GM12878 (cell line): ENCODE data around the gene ATP5MK. TPM values are rescaled to one million over a fixed set of nuclear protein-coding genes. Genes with fewer than 3 reads are reported as not detected.
A peak's percentile ranks its signal among the peaks of the same experiment; 100 is the strongest.

Experiments
- ATAC-seq: fragments of 200-7000 bp; cut with Tn5 transposase; 3 replicates; pipeline ENCODE4 v1.9.1; 2020; ENCODE audit warnings: mild to moderate bottlenecking, moderate library complexity
- BruUV-seq: library from RNA; stranded (reverse); fragments of 400-500 nt; replicated peaks from 2 replicates; lab custom pipeline; 2021; lab: Mats Ljungman, UMichigan
- CTCF ChIA-PET: fragments of 300-600 bp; sonication (Branson Sonifier 250); formaldehyde crosslinking; extraction: SDS; loops from one replicate; lab custom pipeline; 2021; ENCODE audit warnings: inconsistent platforms; lab: Yijun Ruan, JAX
- POLR2A ChIA-PET: fragments of 350-600 bp; formaldehyde crosslinking; extraction: SDS; loops from one replicate; lab custom pipeline; 2021; ENCODE audit warnings: inconsistent platforms; lab: Charles Lee
- RAD21 ChIA-PET: fragments of 300-600 bp; sonication (Branson Sonifier 250); formaldehyde crosslinking; loops from one replicate; lab custom pipeline; 2023; ENCODE audit warnings: antibody characterized with exemption; ENCODE audit not compliant: unreplicated experiment; lab: Charles Lee
- SMC1A ChIA-PET: fragments of 300-600 bp; sonication (Branson Sonifier 250); formaldehyde crosslinking; loops from one replicate; lab custom pipeline; 2023; ENCODE audit not compliant: unreplicated experiment, uncharacterized antibody; lab: Charles Lee
- DNase-seq: peaks from one replicate; pipeline ENCODE4 v3.0.0-alpha.2; 2011; ENCODE audit warnings: low read depth, low spot score
- FAIRE-seq: peaks from 3 replicates; lab custom pipeline; 2011; peaks lifted over from hg19 to GRCh38; lab: Jason Lieb, UNC
- H2AFZ ChIP-seq: 2 replicates; pipeline ENCODE4 v1.6.0; 2011; ENCODE audit warnings: low read depth, low read length, control low read depth; ENCODE audit not compliant: control insufficient read depth
- H3K27ac ChIP-seq: 2 replicates; pipeline ENCODE4 v1.5.1; 2011; ENCODE audit warnings: control low read depth; ENCODE audit not compliant: control insufficient read depth, insufficient read depth
- H3K27me3 ChIP-seq, 2 experiments: replicated peaks in 1 of 2; 2 replicates each; pipeline versions ENCODE4 v1.6.0 to v1.6.1; 2011; ENCODE audit warnings: low read length in 1 of 2; ENCODE audit not compliant: control insufficient read depth in 2 of 2, insufficient read depth in 2 of 2
- H3K36me3 ChIP-seq, 2 experiments: 2 replicates each; pipeline ENCODE4 v1.5.1; 2011; ENCODE audit warnings: low read length in 1 of 2; ENCODE audit not compliant: control insufficient read depth in 2 of 2, insufficient read depth in 2 of 2
- H3K4me1 ChIP-seq: 2 replicates; pipeline ENCODE4 v1.6.1; 2011; ENCODE audit warnings: mild to moderate bottlenecking, low read length, moderate library complexity, mixed read lengths; ENCODE audit not compliant: control insufficient read depth, insufficient read depth
- H3K4me2 ChIP-seq: 2 replicates; pipeline ENCODE4 v1.6.0; 2011; ENCODE audit warnings: control low read depth; ENCODE audit not compliant: control insufficient read depth, insufficient read depth
- H3K4me3 ChIP-seq: fragments of 200-600 bp; sonication (generic); 2 replicates; pipeline ENCODE4 v1.5.1; 2016
- H3K79me2 ChIP-seq: 2 replicates; pipeline ENCODE4 v1.6.0; 2011; ENCODE audit warnings: low read length; ENCODE audit not compliant: control insufficient read depth, insufficient read depth
- H3K9ac ChIP-seq: 2 replicates; pipeline ENCODE4 v1.8.0; 2011; ENCODE audit warnings: low read length, control low read depth, mixed read lengths; ENCODE audit not compliant: control insufficient read depth, insufficient read depth
- H3K9me3 ChIP-seq: replicated peaks from 3 replicates; pipeline ENCODE4 v1.5.1; 2011; ENCODE audit warnings: mild to moderate bottlenecking, low read length; ENCODE audit not compliant: control insufficient read depth, insufficient read depth
- H4K20me1 ChIP-seq: 2 replicates; pipeline ENCODE4 v1.6.0; 2011; ENCODE audit not compliant: control insufficient read depth, insufficient read depth
- EP300 ChIP-seq, 2 experiments: fragments of 150-350 bp in 1 of 2; IDR thresholded peaks; 2 replicates each; pipeline ENCODE4 v1.6.1; 2011 to 2012; ENCODE audit warnings: low read depth in 2 of 2, low read length in 2 of 2, borderline replicate concordance in 1 of 2, improper control_type of control experiment in 1 of 2, inconsistent platforms in 1 of 2; ENCODE audit not compliant: control insufficient read depth in 1 of 2
- GABPA ChIP-seq: IDR thresholded peaks from 2 replicates; pipeline ENCODE4 v1.6.1; 2014; ENCODE audit warnings: antibody characterized with exemption, low read depth, mild to moderate bottlenecking, inconsistent platforms
- IRF4 ChIP-seq: IDR thresholded peaks from 2 replicates; pipeline ENCODE4 v1.6.1; 2011; ENCODE audit warnings: low read depth, low read length
- MTA2 ChIP-seq: fragments of 450-650 bp; IDR thresholded peaks from 2 replicates; pipeline ENCODE4 v1.6.1; 2016; ENCODE audit warnings: low read depth, mild to moderate bottlenecking, moderate library complexity
- MYC ChIP-seq: IDR thresholded peaks from 2 replicates; pipeline ENCODE4 v1.6.1; 2011; ENCODE audit warnings: mild to moderate bottlenecking, low read length, moderate library complexity, inconsistent platforms; ENCODE audit not compliant: insufficient read depth, insufficient replicate concordance, insufficient read length, severe bottlenecking
- RAD21 ChIP-seq: IDR thresholded peaks from 2 replicates; pipeline ENCODE4 v1.6.1; 2011; ENCODE audit warnings: mild to moderate bottlenecking, low read depth, low read length, moderate library complexity; ENCODE audit not compliant: insufficient read depth
- RAD51 ChIP-seq: fragments of 450-650 bp; IDR thresholded peaks from 2 replicates; pipeline ENCODE4 v1.6.1; 2016; ENCODE audit warnings: moderate library complexity, mild to moderate bottlenecking, inconsistent platforms
- RUNX3 ChIP-seq: IDR thresholded peaks from 2 replicates; pipeline ENCODE4 v1.6.1; 2012; ENCODE audit warnings: low read length, inconsistent platforms
- SIX5 ChIP-seq: IDR thresholded peaks from 2 replicates; pipeline ENCODE4 v1.6.1; 2011; ENCODE audit warnings: mild to moderate bottlenecking, low read depth, low read length, moderate library complexity; ENCODE audit not compliant: severe bottlenecking
- TCF3 ChIP-seq: IDR thresholded peaks from 2 replicates; pipeline ENCODE4 v1.6.1; 2012; ENCODE audit warnings: low read depth, mild to moderate bottlenecking, low read length, borderline replicate concordance; ENCODE audit not compliant: insufficient read depth
- TCF7 ChIP-seq: IDR thresholded peaks from 2 replicates; pipeline ENCODE4 v1.6.1; 2014; ENCODE audit warnings: antibody characterized with exemption, borderline replicate concordance
- YY1 ChIP-seq: IDR thresholded peaks from 2 replicates; pipeline ENCODE4 v1.6.1; 2011; ENCODE audit warnings: low read depth, mild to moderate bottlenecking, low read length
- ZNF687 ChIP-seq: fragments of 450-650 bp; IDR thresholded peaks from 2 replicates; pipeline ENCODE4 v1.6.1; 2017; ENCODE audit warnings: mild to moderate bottlenecking, moderate library complexity
- WGBS: methylation state at CpG from one replicate; pipeline ENCODE4 v1.1.6; 2016; ENCODE audit warnings: low lambda C conversion rate; ENCODE audit not compliant: insufficient replicate concordance, insufficient coverage; ENCODE audit errors: missing lambda C conversion rate; 5-methylcytosine and 5-hydroxymethylcytosine counted together
- in situ Hi-C: fragments of 300-500 bp; cut with MboI; formaldehyde crosslinking; loops from 9 replicates; pipeline ENCODE4 v1.14.3; 2018; ENCODE audit warnings: mixed read lengths
- intact Hi-C: fragments of 100-400 bp; cut with micrococcal nuclease; formaldehyde crosslinking; loops from one replicate; pipeline ENCODE4 v1.14.2; 2022; ENCODE audit not compliant: unreplicated experiment
- polyA plus RNA-seq, 11 experiments: library from polyadenylated mRNA; depleted of rRNA in 4 of 11; unstranded in 6 of 11; stranded (reverse) in 5 of 11; fragments of >200 nt; fragmentation: Nextera tagmentation in 4 of 11; fragmentation: Illumina TruSeq in 1 of 11; extraction: Ambion mirVana in 4 of 11; extraction: Trizol in 1 of 11; gene quantifications; 1 replicate in 1 of 11; 2 replicates in 10 of 11; pipeline versions ENCODE4 v1.2.1 to v1.2.3, GENCODE V29; 2011 to 2016; ENCODE audit warnings: inconsistent platforms in 2 of 11, missing spikeins in 2 of 11, low read depth in 1 of 11
- total RNA-seq, 4 experiments: library from RNA; depleted of rRNA in 3 of 4; stranded (reverse); fragments of >200 nt in 3 of 4; fragmentation: Illumina TruSeq in 1 of 4; extraction: Trizol in 1 of 4; gene quantifications; 2 replicates each; pipeline versions ENCODE4 v1.2.1 to v1.2.3, GENCODE V29; 2013 to 2021
- TF ChIP-seq, protein P1 (sequence below): fragments of 450-650 bp; IDR thresholded peaks from 2 replicates; pipeline ENCODE4 v1.6.1; 2017; ENCODE audit warnings: mild to moderate bottlenecking, low read depth, inconsistent platforms; ENCODE audit not compliant: poor library complexity, severe bottlenecking

The ATP5MK gene
- total and polyA plus RNA-seq, 10 of the 15 experiments (the other 5 are each of a cell fraction or from before 2014, with no cell fraction given): 240 to 1,790 (median 626) TPM

GRCh38 chr10:103382769-103383168 is 13.5 kb downstream of the ATP5MK start:
- H3K9me3 ChIP-seq: no peaks in the 10 kb centered on the region
- no peak overlapping the region for H3K9ac ChIP-seq
- intact Hi-C loops (no loop called here), in situ Hi-C loops (no loop called here)
- ChIA-PET CTCF (interaction anchor here (0.7 kb wide), 1 partner anchor 1598 kb away, joined by 3 read pairs; no protein-coding TSS in a partner anchor), RAD21 (no interaction called here), SMC1A (no interaction called here), POLR2A (interaction anchor here (1.4 kb wide), 1 partner anchor 14 kb away, joined by 4 read pairs; the partner anchor contains the start of gene TAF5)
- no peak overlapping the region for H2AFZ ChIP-seq
- peak overlapping the region; percentile 22; the same call in 1 of the 2 replicates for H3K27ac ChIP-seq
- no peaks in the 10 kb centered on the region for H3K79me2 ChIP-seq
- no peaks in the 10 kb centered on the region for H4K20me1 ChIP-seq
- H3K4me1 ChIP-seq: no peaks in the 10 kb centered on the region
- no peak overlapping the region; the same call in 1 of the 2 replicates for H3K4me3 ChIP-seq
- BruUV-seq: no TSS peak
- peaks cover 0 to 6% of the 10 kb centered on the region in 2 experiments; a peak in 1 of 4 replicates for H3K36me3 ChIP-seq
- WGBS: 20% methylated on average over 5 of the region's 5 CpGs
- no peak overlapping the region for H3K4me2 ChIP-seq
- H3K27me3 ChIP-seq: no peaks in the 10 kb centered on the region
- DNase-seq: peak; percentile 54
- ATAC-seq: peak; percentile 99
- peak; percentile 13 for FAIRE-seq
- TF ChIP-seq GABPA (no peak), EP300 (IDR thresholded peaks at IDR 0.05; ENCODE audit: borderline replicate concordance in 1 of 2, control insufficient read depth in 1 of 2, low read depth in 2 of 2, low read length in 2 of 2) (no peak), MYC (no peak), TCF7 (no peak), RAD21 (no peak), IRF4 (0 out of 2 replicates have a peak, but pooled peaks have one; percentile 17), YY1 (no peak), MTA2 (peak; percentile 31; the same call in 1 of the 2 replicates), TCF3 (no peak), ZNF687 (peak; percentile 22; the same call in 1 of the 2 replicates), SIX5 (no peak), RUNX3 (peak; percentile 21; the same call in 1 of the 2 replicates), RAD51 (no peak)
- TF ChIP-seq, protein P1, sequence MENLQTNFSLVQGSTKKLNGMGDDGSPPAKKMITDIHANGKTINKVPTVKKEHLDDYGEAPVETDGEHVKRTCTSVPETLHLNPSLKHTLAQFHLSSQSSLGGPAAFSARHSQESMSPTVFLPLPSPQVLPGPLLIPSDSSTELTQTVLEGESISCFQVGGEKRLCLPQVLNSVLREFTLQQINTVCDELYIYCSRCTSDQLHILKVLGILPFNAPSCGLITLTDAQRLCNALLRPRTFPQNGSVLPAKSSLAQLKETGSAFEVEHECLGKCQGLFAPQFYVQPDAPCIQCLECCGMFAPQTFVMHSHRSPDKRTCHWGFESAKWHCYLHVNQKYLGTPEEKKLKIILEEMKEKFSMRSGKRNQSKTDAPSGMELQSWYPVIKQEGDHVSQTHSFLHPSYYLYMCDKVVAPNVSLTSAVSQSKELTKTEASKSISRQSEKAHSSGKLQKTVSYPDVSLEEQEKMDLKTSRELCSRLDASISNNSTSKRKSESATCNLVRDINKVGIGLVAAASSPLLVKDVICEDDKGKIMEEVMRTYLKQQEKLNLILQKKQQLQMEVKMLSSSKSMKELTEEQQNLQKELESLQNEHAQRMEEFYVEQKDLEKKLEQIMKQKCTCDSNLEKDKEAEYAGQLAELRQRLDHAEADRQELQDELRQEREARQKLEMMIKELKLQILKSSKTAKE: no peak
